ENCODE data around the gene LPIN1.

Gene LPIN1

DNA sequence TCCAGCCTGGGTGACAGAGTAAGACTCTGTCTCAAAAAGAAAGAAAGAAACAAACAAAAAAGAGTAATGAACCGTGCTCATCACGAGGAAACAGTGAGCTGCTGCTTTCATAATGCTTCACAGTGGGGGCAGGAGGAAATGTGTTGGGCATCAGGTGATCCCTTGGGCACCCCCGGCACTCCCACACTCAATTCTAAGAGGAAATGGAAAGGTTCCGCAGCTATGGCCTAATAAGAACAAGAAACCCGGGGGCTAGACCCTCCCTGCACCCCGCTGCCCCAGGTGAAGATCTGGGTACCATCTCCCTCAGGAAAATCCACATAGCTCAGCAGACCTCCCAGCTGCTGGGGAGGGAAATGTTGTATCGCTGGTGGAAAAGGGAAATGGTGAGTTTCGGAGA is 118.9 kb downstream of the LPIN1 start:
- DNase-seq (ENCODE audit: low read depth in 2 of 2): no peak

- DNase-seq (ENCODE audit: low read depth in 2 of 2): no peak
These were observed 119.4 kb downstream of the LPIN1 start for GRCh38 chr2:11865805-11866204.

DNA sequence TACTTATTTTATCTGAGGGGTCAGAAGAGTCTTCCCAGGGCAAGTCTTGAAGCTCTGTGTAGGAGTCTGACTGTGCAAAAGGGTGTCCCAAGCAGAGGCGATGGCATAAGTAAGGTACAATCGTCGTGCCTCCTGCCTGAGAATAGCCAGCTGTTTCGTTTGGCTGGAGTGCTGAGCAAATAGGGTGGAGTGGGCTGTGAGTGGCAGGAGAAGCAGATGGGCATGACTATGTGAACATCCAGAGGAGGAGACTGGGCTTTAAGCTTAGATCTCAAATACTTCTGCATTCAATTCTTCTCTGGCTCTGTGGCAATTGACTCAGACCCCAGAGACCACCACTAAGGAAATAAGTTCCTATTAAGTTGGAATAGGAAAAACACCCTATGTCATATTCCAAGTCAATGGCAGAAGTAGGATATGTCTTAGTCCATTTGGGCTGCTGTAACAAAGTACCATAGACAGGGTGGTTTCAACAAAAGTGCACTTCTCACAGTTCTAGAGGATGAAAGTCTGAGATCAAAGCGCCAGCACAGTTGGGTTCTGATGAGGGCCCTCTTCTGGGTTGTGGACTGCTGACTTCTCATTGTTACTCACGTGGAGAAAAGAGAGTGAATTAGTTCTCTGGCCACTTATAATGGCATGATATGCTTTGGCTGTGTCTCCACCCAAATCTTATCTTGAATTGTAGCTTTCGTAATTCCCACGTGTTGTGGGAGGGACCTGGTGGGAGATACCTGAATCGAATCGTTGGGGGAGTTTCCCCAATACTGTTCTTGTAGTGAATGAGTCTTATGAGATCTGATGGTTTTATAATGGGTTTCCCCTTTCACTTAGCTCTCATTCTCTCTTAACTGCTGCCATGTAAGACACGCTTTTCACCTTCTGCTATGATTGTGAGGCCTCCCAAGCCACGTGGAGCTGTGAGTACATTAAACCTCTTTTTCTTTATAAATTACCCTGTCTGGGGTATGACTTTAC is 120.2 kb downstream of the LPIN1 start:
- DNase-seq (ENCODE audit: low read depth in 2 of 2): no peak

DNA sequence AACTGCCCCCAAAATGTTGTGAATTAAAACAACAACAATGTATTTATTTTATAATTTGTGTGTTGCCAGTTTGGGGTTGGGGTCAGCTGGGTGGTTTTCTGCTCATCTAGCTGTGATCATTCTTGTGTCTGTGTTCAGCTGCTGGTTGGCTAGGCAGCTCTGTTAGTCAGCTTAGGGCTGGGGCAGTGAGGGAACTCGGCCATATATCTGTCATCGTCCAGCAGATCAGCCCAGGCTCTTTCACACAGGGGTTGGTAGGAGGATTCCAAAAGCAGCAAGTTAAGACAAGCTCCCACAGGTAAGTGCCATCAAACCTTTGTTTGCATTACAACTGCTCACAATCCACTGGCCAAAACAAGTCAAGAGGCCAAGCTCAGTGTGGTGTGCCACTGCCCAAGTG is 121.5 kb downstream of the LPIN1 start:
- no peak for DNase-seq (ENCODE audit: low read depth in 2 of 2)

- no peak for DNase-seq (ENCODE audit: low read depth in 2 of 2)
These were observed 123.1 kb downstream of the LPIN1 start for GRCh38 chr2:11869391-11869991.

- DNase-seq (ENCODE audit: low read depth in 2 of 2): no peak
These were observed 123.6 kb downstream of the LPIN1 start for GRCh38 chr2:11870064-11870463.

GRCh38 chr2:11870584-11870983 is 124.2 kb downstream of the LPIN1 start:
- DNase-seq (ENCODE audit: low read depth in 2 of 2): no peak

DNA sequence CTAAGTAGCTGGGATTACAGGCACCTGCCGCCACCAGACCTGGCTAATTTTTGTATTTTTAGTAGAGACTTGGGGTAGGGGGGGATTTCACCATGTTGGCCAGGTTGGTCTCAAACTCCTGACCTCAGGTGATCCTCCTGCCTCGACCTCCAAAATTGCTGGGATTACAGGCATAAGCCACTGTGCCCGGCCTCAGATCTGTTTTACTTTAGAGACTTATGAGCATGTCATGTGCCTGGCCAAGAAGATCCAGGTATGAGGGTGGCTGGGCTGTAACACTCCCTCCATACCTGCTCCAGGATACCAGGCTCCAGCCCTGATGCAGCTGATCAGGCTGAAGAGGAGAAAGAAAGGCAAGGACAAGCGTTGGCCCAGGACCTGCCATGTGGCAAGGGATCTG is 125.0 kb downstream of the LPIN1 start:
- DNase-seq (ENCODE audit: low read depth in 2 of 2): no peak

GRCh38 chr2:11872247-11872947 is 126.0 kb downstream of the LPIN1 start:
- DNase-seq (ENCODE audit: low read depth in 2 of 2): no peak

- DNase-seq (ENCODE audit: low read depth in 2 of 2): no peak
These were observed 126.5 kb downstream of the LPIN1 start for GRCh38 chr2:11872948-11873269.

DNA sequence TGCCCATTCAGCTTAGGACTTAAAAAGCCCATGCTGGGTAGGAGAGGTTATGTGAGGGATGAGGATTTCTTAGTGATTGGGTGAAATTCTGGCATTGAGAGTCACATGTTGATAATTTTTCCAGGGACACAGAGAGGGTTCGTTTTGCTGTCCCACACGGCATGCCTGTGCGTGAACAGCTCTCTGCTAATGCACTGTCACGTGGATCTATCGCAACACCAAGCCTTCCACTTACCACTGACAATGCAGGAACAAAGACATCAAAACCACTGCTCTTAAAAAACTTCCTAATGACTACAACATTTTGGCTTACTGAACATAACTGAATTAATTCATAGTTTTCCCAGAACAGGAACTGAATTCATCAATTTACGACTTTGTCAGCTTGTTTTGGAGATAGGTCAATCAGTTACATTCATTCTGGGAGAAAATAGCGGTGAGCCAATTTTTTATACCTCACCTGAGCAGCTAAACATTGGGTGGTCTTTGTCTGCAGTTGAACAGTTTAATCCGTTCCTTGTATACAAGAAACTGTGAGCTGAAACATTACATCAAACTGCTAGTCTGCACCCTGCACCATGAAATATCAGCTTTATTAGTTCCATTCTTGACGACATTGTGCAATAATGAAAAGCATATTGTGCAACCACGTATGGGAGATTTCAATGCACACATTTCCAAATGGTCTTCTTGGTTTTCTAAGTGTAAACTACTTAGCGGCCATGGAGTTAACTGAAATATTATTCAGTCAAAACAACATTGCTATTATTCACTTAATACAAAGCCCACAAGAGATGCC is 127.1 kb downstream of the LPIN1 start:
- DNase-seq (ENCODE audit: low read depth in 2 of 2): no peak

DNA sequence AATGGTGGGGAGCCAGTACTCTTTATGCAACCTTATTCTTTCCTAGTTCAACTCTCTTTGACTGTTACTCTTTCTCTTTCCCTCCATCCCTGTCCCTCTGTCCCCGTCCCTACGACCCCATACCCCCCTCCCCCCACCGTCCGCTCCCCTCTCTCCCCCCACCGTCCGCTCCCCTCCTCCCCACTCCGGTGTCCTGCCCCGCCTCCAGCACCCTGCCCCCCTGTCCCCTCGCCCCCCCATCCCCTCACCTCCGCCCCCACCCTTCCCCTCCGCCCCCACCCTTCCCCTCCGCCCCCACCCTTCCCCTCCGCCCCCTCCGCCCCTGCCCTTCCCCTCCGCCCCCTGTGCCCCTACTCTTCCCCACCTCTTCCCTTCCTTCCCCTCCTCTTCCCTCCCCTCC is 128.4 kb downstream of the LPIN1 start:
- DNase-seq (ENCODE audit: low read depth in 2 of 2): no peak

GRCh38 chr2:11875481-11875880 is 129.0 kb downstream of the LPIN1 start:
- DNase-seq (ENCODE audit: low read depth in 2 of 2): no peak

DNA sequence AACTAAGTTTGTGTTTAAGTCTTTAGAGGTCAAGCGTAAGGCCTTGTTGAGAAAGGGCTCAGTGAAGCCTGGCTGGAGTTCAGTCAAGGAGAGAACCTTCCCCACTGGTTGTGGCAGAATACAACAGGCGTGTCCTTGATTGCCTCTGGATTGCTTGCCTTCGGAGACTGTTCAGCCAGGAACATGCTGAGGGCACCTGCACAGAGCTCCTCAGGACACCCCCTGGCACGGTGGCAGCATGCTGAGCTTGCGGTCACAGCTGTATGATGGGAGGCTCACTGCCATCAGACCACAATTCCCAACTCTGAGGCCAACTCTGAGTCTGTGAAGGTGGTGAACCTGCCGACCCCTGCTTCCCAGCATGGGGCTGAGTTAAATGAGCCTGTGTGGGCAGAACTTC is 130.0 kb downstream of the LPIN1 start:
- DNase-seq (ENCODE audit: low read depth in 2 of 2): no peak

GRCh38 chr2:11876889-11877288 is 130.5 kb downstream of the LPIN1 start:
- no peak for DNase-seq (ENCODE audit: low read depth in 2 of 2)
